Upper lobe of right lung (tissue), 1 donor: Measurements from ENCODE around the gene PAQR3. TPM values are rescaled to one million over a fixed set of nuclear protein-coding genes. Genes with fewer than 3 reads are reported as not detected.

Experiments
- ATAC-seq: fragments of 200-7000 bp; cut with Tn5 transposase; one replicate; pipeline ENCODE4 v1.9.1; 2020; ENCODE audit warnings: mild to moderate bottlenecking, moderate library complexity
- DNase-seq: peaks from one replicate; pipeline ENCODE4 v3.0.0-alpha.2; 2020
- H3K27ac ChIP-seq: fragments of 200-600 bp; one replicate; pipeline ENCODE4 v1.8.0; 2022
- H3K27me3 ChIP-seq: fragments of 200-600 bp; one replicate; pipeline ENCODE4 v1.8.0; 2022; ENCODE audit warnings: mild to moderate bottlenecking
- H3K36me3 ChIP-seq: fragments of 200-600 bp; one replicate; pipeline ENCODE4 v1.8.0; 2022
- H3K4me1 ChIP-seq: fragments of 200-600 bp; one replicate; pipeline ENCODE4 v1.8.0; 2022
- H3K4me3 ChIP-seq: fragments of 200-600 bp; one replicate; pipeline ENCODE4 v1.8.0; 2022; ENCODE audit warnings: mild to moderate bottlenecking
- H3K9me3 ChIP-seq: fragments of 200-600 bp; one replicate; pipeline ENCODE4 v1.8.0; 2022
- intact Hi-C: fragments of 100-400 bp; cut with DNase I; formaldehyde crosslinking; loops from one replicate; pipeline ENCODE4 v1.11.0; 2022
- total RNA-seq: library from RNA; stranded (reverse); fragmentation: NEBNext Ultra II Directional; extraction: Animal tissue kit (Norgen Biotek cat#: 25700); gene quantifications from one replicate; pipeline ENCODE4 v1.2.1, GENCODE V29; 2021
- TF ChIP-seq, protein P1 (sequence below): fragments of 200-600 bp; IDR thresholded peaks from one replicate; pipeline ENCODE4 v1.8.0; 2022; ENCODE audit warnings: antibody characterized with exemption
- donor health status: DM: no; HTN: yes; CAD: no; lungs with severe emphysema.

PAQR3 gene
- total RNA-seq, 1 donor from 2014 or later = 9.8 TPM

GRCh38 chr4:78904143-78904542, 35.1 kb downstream of the PAQR3 start:
- no peak for ATAC-seq
- intact Hi-C loops = no loop called here

DNA sequence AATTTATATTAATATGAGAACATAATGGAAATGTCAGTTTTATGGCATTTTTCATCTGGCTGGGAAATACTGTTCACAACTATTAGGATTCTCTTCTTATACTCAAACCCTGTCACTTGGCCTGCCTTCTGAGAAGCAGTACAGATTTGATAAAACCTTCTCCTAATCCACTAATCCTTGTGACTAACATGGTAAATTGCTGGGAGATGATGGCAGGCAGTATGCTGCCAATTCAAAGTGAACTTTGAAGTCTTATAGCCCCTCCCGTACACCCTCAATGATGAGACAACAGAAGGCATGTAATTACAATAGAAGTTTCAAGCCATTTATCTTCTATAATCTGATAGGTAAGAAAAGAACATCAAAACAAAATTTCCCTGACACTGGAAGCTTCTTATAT, 36.9 kb downstream of the PAQR3 start:
- TF ChIP-seq, protein P1, sequence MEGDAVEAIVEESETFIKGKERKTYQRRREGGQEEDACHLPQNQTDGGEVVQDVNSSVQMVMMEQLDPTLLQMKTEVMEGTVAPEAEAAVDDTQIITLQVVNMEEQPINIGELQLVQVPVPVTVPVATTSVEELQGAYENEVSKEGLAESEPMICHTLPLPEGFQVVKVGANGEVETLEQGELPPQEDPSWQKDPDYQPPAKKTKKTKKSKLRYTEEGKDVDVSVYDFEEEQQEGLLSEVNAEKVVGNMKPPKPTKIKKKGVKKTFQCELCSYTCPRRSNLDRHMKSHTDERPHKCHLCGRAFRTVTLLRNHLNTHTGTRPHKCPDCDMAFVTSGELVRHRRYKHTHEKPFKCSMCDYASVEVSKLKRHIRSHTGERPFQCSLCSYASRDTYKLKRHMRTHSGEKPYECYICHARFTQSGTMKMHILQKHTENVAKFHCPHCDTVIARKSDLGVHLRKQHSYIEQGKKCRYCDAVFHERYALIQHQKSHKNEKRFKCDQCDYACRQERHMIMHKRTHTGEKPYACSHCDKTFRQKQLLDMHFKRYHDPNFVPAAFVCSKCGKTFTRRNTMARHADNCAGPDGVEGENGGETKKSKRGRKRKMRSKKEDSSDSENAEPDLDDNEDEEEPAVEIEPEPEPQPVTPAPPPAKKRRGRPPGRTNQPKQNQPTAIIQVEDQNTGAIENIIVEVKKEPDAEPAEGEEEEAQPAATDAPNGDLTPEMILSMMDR = no peak
- no peak for ATAC-seq

More at GRCh38 chr4:78904143-78904542, 35.1 kb downstream of the PAQR3 start:
- H3K27me3 ChIP-seq = no peaks in the 10 kb centered on the region
- no peak for DNase-seq
- TF ChIP-seq, protein P1 = no peak
- H3K4me3 ChIP-seq = no peak overlapping the region
- H3K36me3 ChIP-seq = no peaks in the 10 kb centered on the region
- no peaks in the 10 kb centered on the region for H3K9me3 ChIP-seq
- no peaks in the 10 kb centered on the region for H3K4me1 ChIP-seq
- H3K27ac ChIP-seq = no peak overlapping the region

GRCh38 chr4:78901882-78902281, 37.4 kb downstream of the PAQR3 start:
- intact Hi-C loops = no loop called here
- TF ChIP-seq, protein P1 = no peak

More for the DNA sequence above, 36.9 kb downstream of the PAQR3 start:
- intact Hi-C loops = no loop called here
- Histone ChIP-seq H3K4me1 (no peaks in the 10 kb centered on the region), H3K4me3 (no peak overlapping the region), H3K27ac (no peak overlapping the region), H3K9me3 (no peaks in the 10 kb centered on the region), H3K27me3 (no peaks in the 10 kb centered on the region), H3K36me3 (no peaks in the 10 kb centered on the region)
- DNase-seq = no peak

DNA sequence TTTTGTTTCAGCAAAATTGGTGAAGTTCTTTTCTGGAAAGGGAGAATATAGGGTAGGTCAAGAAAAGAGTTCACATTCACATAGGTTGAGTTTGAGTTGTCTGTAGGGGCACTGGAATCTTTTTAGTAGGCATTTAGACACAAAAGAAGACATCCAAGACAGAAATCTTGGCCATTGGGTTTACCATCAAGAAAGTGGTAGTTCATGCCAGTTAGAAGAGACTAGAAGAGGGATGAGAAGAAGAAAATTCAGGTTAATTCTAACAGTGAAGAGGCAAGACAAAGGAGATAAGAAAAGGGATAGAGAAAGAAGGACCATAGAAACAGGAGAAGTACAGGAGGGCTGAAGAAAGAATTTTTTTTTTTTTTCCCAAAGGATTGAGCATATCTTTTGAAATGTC, 39.9 kb downstream of the PAQR3 start:
- H3K36me3 ChIP-seq = peaks cover 19% of the 10 kb centered on the region
- H3K9me3 ChIP-seq = no peaks in the 10 kb centered on the region
- DNase-seq (no peak), ATAC-seq (no peak)
- intact Hi-C loops = no loop called here
- TF ChIP-seq, protein P1 = no peak
- H3K4me3 ChIP-seq = no peak overlapping the region
- no peak overlapping the region for H3K27ac ChIP-seq
- H3K4me1 ChIP-seq = no peaks in the 10 kb centered on the region
- no peaks in the 10 kb centered on the region for H3K27me3 ChIP-seq

More at GRCh38 chr4:78901882-78902281, 37.4 kb downstream of the PAQR3 start:
- Histone ChIP-seq H3K27me3 (no peaks in the 10 kb centered on the region), H3K27ac (no peak overlapping the region), H3K4me3 (no peak overlapping the region), H3K9me3 (no peaks in the 10 kb centered on the region), H3K36me3 (peaks cover 2% of the 10 kb centered on the region), H3K4me1 (no peaks in the 10 kb centered on the region)
- DNase-seq (no peak), ATAC-seq (no peak)

DNA sequence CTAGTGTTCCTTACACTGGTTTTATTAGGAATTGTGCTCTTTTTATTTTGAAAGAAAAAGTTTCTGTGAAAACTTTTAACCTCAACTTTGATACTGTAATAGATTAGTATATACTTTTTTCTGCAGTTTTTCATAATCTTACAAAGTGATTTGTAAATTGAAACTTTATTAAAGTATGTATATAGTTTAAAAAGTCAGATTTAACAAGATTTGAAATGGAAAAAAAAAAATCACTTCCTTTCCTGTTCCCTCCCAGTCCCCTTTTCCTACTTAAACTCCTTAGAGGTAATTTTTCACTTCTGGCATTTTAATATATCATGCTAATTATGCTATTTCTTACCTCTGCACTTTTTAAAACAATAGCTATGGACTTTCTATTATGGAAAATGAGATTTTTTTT, 49.3 kb downstream of the PAQR3 start:
- Histone ChIP-seq H3K27me3 (no peaks in the 10 kb centered on the region), H3K36me3 (peaks cover 45% of the 10 kb centered on the region), H3K27ac (no peak overlapping the region), H3K9me3 (no peaks in the 10 kb centered on the region), H3K4me3 (no peak overlapping the region), H3K4me1 (no peaks in the 10 kb centered on the region)
- intact Hi-C loops = no loop called here
- DNase-seq (no peak), ATAC-seq (no peak)
- TF ChIP-seq, protein P1 = no peak

GRCh38 chr4:78885598-78885997, 53.6 kb downstream of the PAQR3 start:
- Histone ChIP-seq H3K27me3 (no peaks in the 10 kb centered on the region), H3K4me1 (no peaks in the 10 kb centered on the region), H3K27ac (no peak overlapping the region), H3K4me3 (no peak overlapping the region), H3K9me3 (no peaks in the 10 kb centered on the region), H3K36me3 (peaks cover 17% of the 10 kb centered on the region)
- no peak for DNase-seq
- TF ChIP-seq, protein P1 = no peak
- intact Hi-C loops = no loop called here
- ATAC-seq = no peak
